Measurements from ENCODE around the gene IZUMO4.

Gene IZUMO4

GRCh38 chr19:2132191-2132590, 35.5 kb downstream of the IZUMO4 start:
- WGBS (ENCODE audit: insufficient coverage), result 98% methylated on average over 14 of the region's 14 CpGs
- Histone ChIP-seq H3K27me3 (replicated peaks in 2 of 5; ENCODE audit: control insufficient read depth in 4 of 5, insufficient read depth in 5 of 5, low read length in 4 of 5) (no peaks in the 10 kb centered on the region), H3K9me3 (ENCODE audit: control extremely low read depth in 1 of 5, control insufficient read depth in 4 of 5, insufficient read depth in 2 of 5, low read depth in 1 of 5, low read length in 4 of 5) (no peaks in the 10 kb centered on the region), H3K27ac (ENCODE audit: insufficient read depth in 1 of 2, low read depth in 1 of 2, low read length in 2 of 2, poor library complexity in 1 of 2, severe bottlenecking in 2 of 2) (no peak overlapping the region), H3K36me3 (ENCODE audit: control insufficient read depth in 4 of 4, insufficient read depth in 4 of 4, low read length in 3 of 4) (peaks cover 5 to 73% (median 46%) of the 10 kb centered on the region in 4 experiments), H3K4me1 (ENCODE audit: control extremely low read depth in 1 of 4, control insufficient read depth in 4 of 4, insufficient read depth in 4 of 4, low read length in 3 of 4) (no peaks in the 10 kb centered on the region), H3K4me3 (ENCODE audit: control insufficient read depth in 1 of 7, extremely low read depth in 1 of 7, insufficient read depth in 4 of 7, low read depth in 2 of 7, low read length in 6 of 7) (no peak overlapping the region)
- POLR2A ChIA-PET, result no interaction called here
- CTCF ChIA-PET, result no interaction called here
- DNase-seq, result no peak

GRCh38 chr19:2132731-2133490, 36.2 kb downstream of the IZUMO4 start:
- no peak overlapping the region for H3K27ac ChIP-seq (ENCODE audit: insufficient read depth in 1 of 2, low read depth in 1 of 2, low read length in 2 of 2, poor library complexity in 1 of 2, severe bottlenecking in 2 of 2)
- WGBS (ENCODE audit: insufficient coverage), result 98% methylated on average over 18 of the region's 19 CpGs
- peaks cover 6 to 73% (median 45%) of the 10 kb centered on the region in 4 experiments for H3K36me3 ChIP-seq (ENCODE audit: control insufficient read depth in 4 of 4, insufficient read depth in 4 of 4, low read length in 3 of 4)
- ChIA-PET CTCF (interaction anchor here (1.1 kb wide), 1 partner anchor 9 kb away, joined by 4 read pairs; no protein-coding TSS in a partner anchor), POLR2A (interaction anchor here (0.6 kb wide), 1 partner anchor 115 kb away, joined by 4 read pairs; no protein-coding TSS in a partner anchor)
- H3K4me1 ChIP-seq (ENCODE audit: control extremely low read depth in 1 of 4, control insufficient read depth in 4 of 4, insufficient read depth in 4 of 4, low read length in 3 of 4), result no peaks in the 10 kb centered on the region
- no peak overlapping the region for H3K4me3 ChIP-seq (ENCODE audit: control insufficient read depth in 1 of 7, extremely low read depth in 1 of 7, insufficient read depth in 4 of 7, low read depth in 2 of 7, low read length in 6 of 7)
- H3K9me3 ChIP-seq (ENCODE audit: control extremely low read depth in 1 of 5, control insufficient read depth in 4 of 5, insufficient read depth in 2 of 5, low read depth in 1 of 5, low read length in 4 of 5), result no peaks in the 10 kb centered on the region
- DNase-seq, result no peak
- H3K27me3 ChIP-seq (replicated peaks in 2 of 5; ENCODE audit: control insufficient read depth in 4 of 5, insufficient read depth in 5 of 5, low read length in 4 of 5), result no peaks in the 10 kb centered on the region

- H3K27ac ChIP-seq (ENCODE audit: insufficient read depth in 1 of 2, low read depth in 1 of 2, low read length in 2 of 2, poor library complexity in 1 of 2, severe bottlenecking in 2 of 2), result no peak overlapping the region
- peaks cover 9 to 74% (median 42%) of the 10 kb centered on the region in 4 experiments for H3K36me3 ChIP-seq (ENCODE audit: control insufficient read depth in 4 of 4, insufficient read depth in 4 of 4, low read length in 3 of 4)
- no peaks in the 10 kb centered on the region for H3K27me3 ChIP-seq (replicated peaks in 2 of 5; ENCODE audit: control insufficient read depth in 4 of 5, insufficient read depth in 5 of 5, low read length in 4 of 5)
- no peaks in the 10 kb centered on the region for H3K9me3 ChIP-seq (ENCODE audit: control extremely low read depth in 1 of 5, control insufficient read depth in 4 of 5, insufficient read depth in 2 of 5, low read depth in 1 of 5, low read length in 4 of 5)
- H3K4me3 ChIP-seq (ENCODE audit: control insufficient read depth in 1 of 7, extremely low read depth in 1 of 7, insufficient read depth in 4 of 7, low read depth in 2 of 7, low read length in 6 of 7), result no peak overlapping the region
- H3K4me1 ChIP-seq (ENCODE audit: control extremely low read depth in 1 of 4, control insufficient read depth in 4 of 4, insufficient read depth in 4 of 4, low read length in 3 of 4), result no peaks in the 10 kb centered on the region
- 90% methylated on average over 38 of the region's 50 CpGs for WGBS (ENCODE audit: insufficient coverage)
- DNase-seq, result peak in 1 of 3 donors; percentile 8
- POLR2A ChIA-PET, result interaction anchor here (0.5 kb wide), 1 partner anchor 102 kb away, joined by 3 read pairs; no protein-coding TSS in a partner anchor
- CTCF ChIA-PET, result interaction anchor here (1.3 kb wide), 1 partner anchor 10 kb away, joined by 4 read pairs; no protein-coding TSS in a partner anchor
Measured at GRCh38 chr19:2135474-2136402, 39.0 kb downstream of the IZUMO4 start.

- 97% methylated on average over 21 of the region's 23 CpGs for WGBS (ENCODE audit: insufficient coverage)
- POLR2A ChIA-PET, result interaction anchor here (0.5 to 1.2 kb wide), 2 partner anchors 14 to 101 kb away, joined by 3 read pairs; partner anchors contain the start of gene AP3D1
Measured at GRCh38 chr19:2136796-2137195, 40.1 kb downstream of the IZUMO4 start.

GRCh38 chr19:2138061-2138728, 41.5 kb downstream of the IZUMO4 start:
- CTCF ChIA-PET, result interaction anchor here (1.4 kb wide), 2 partner anchors 15 to 41 kb away, joined by 3 to 4 read pairs; no protein-coding TSS in a partner anchor

More at GRCh38 chr19:2136796-2137195, 40.1 kb downstream of the IZUMO4 start:
- Histone ChIP-seq H3K4me3 (ENCODE audit: control insufficient read depth in 1 of 7, extremely low read depth in 1 of 7, insufficient read depth in 4 of 7, low read depth in 2 of 7, low read length in 6 of 7) (no peak overlapping the region), H3K4me1 (ENCODE audit: control extremely low read depth in 1 of 4, control insufficient read depth in 4 of 4, insufficient read depth in 4 of 4, low read length in 3 of 4) (no peaks in the 10 kb centered on the region), H3K27ac (ENCODE audit: insufficient read depth in 1 of 2, low read depth in 1 of 2, low read length in 2 of 2, poor library complexity in 1 of 2, severe bottlenecking in 2 of 2) (no peak overlapping the region), H3K9me3 (ENCODE audit: control extremely low read depth in 1 of 5, control insufficient read depth in 4 of 5, insufficient read depth in 2 of 5, low read depth in 1 of 5, low read length in 4 of 5) (no peaks in the 10 kb centered on the region), H3K27me3 (replicated peaks in 2 of 5; ENCODE audit: control insufficient read depth in 4 of 5, insufficient read depth in 5 of 5, low read length in 4 of 5) (no peaks in the 10 kb centered on the region), H3K36me3 (ENCODE audit: control insufficient read depth in 4 of 4, insufficient read depth in 4 of 4, low read length in 3 of 4) (peaks cover 9 to 64% (median 37%) of the 10 kb centered on the region in 4 experiments)
- CTCF ChIA-PET, result interaction anchor here (1.3 to 1.4 kb wide), 2 partner anchors 9 to 13 kb away, joined by 4 read pairs; no protein-coding TSS in a partner anchor
- no peak for DNase-seq

GRCh38 chr19:2139385-2140137, 42.8 kb downstream of the IZUMO4 start:
- Histone ChIP-seq H3K4me1 (ENCODE audit: control extremely low read depth in 1 of 4, control insufficient read depth in 4 of 4, insufficient read depth in 4 of 4, low read length in 3 of 4) (no peaks in the 10 kb centered on the region), H3K4me3 (ENCODE audit: control insufficient read depth in 1 of 7, extremely low read depth in 1 of 7, insufficient read depth in 4 of 7, low read depth in 2 of 7, low read length in 6 of 7) (no peak overlapping the region), H3K27me3 (replicated peaks in 2 of 5; ENCODE audit: control insufficient read depth in 4 of 5, insufficient read depth in 5 of 5, low read length in 4 of 5) (no peaks in the 10 kb centered on the region), H3K27ac (ENCODE audit: insufficient read depth in 1 of 2, low read depth in 1 of 2, low read length in 2 of 2, poor library complexity in 1 of 2, severe bottlenecking in 2 of 2) (no peak overlapping the region), H3K36me3 (ENCODE audit: control insufficient read depth in 4 of 4, insufficient read depth in 4 of 4, low read length in 3 of 4) (peaks cover 7 to 55% (median 25%) of the 10 kb centered on the region in 4 experiments), H3K9me3 (ENCODE audit: control extremely low read depth in 1 of 5, control insufficient read depth in 4 of 5, insufficient read depth in 2 of 5, low read depth in 1 of 5, low read length in 4 of 5) (no peaks in the 10 kb centered on the region)
- over 99% methylated on average over 16 of the region's 22 CpGs for WGBS (ENCODE audit: insufficient coverage)
- ChIA-PET CTCF (no interaction called here), POLR2A (no interaction called here)
- no peak for DNase-seq

More at GRCh38 chr19:2138061-2138728, 41.5 kb downstream of the IZUMO4 start:
- DNase-seq, result no peak
- no peak overlapping the region for H3K27ac ChIP-seq (ENCODE audit: insufficient read depth in 1 of 2, low read depth in 1 of 2, low read length in 2 of 2, poor library complexity in 1 of 2, severe bottlenecking in 2 of 2)
- WGBS (ENCODE audit: insufficient coverage), result 98% methylated on average over 23 of the region's 23 CpGs
- H3K27me3 ChIP-seq (replicated peaks in 2 of 5; ENCODE audit: control insufficient read depth in 4 of 5, insufficient read depth in 5 of 5, low read length in 4 of 5), result no peaks in the 10 kb centered on the region
- H3K9me3 ChIP-seq (ENCODE audit: control extremely low read depth in 1 of 5, control insufficient read depth in 4 of 5, insufficient read depth in 2 of 5, low read depth in 1 of 5, low read length in 4 of 5), result no peaks in the 10 kb centered on the region
- no peaks in the 10 kb centered on the region for H3K4me1 ChIP-seq (ENCODE audit: control extremely low read depth in 1 of 4, control insufficient read depth in 4 of 4, insufficient read depth in 4 of 4, low read length in 3 of 4)
- no peak overlapping the region for H3K4me3 ChIP-seq (ENCODE audit: control insufficient read depth in 1 of 7, extremely low read depth in 1 of 7, insufficient read depth in 4 of 7, low read depth in 2 of 7, low read length in 6 of 7)
- POLR2A ChIA-PET, result interaction anchor here (1.2 kb wide), 1 partner anchor 13 kb away, joined by 3 read pairs; the partner anchor contains the start of gene AP3D1
- H3K36me3 ChIP-seq (ENCODE audit: control insufficient read depth in 4 of 4, insufficient read depth in 4 of 4, low read length in 3 of 4), result peaks cover 7 to 50% (median 29%) of the 10 kb centered on the region in 4 experiments

Measured in common myeloid progenitor, CD34-positive (primary cell).